Esophagus muscularis mucosa (tissue), 4 donors: Measurements from ENCODE around the gene MFAP5. TPM values are rescaled to one million over a fixed set of nuclear protein-coding genes. Genes with fewer than 3 reads are reported as not detected.
"Not testable (repeated sequence)": the region's sequence is repeated elsewhere in the genome, so short reads cannot be mapped to it uniquely, and the experiment has no call there.

ENCODE experiments used
- DNase-seq: peaks from one replicate; pipeline ENCODE4 v3.0.0-alpha.2; 2017; ENCODE audit errors: extremely low spot score
- H3K27ac ChIP-seq, 4 donors: fragments of 200-600 bp; sonication (generic); replicated peaks in 1 of 4; 1 replicate in 3 of 4; 2 replicates in 1 of 4; pipeline ENCODE4 v1.5.1; 2016 to 2019; ENCODE audit warnings: mild to moderate bottlenecking in 1 of 4
- H3K27me3 ChIP-seq, 4 donors: fragments of 200-600 bp; sonication (generic); one replicate each; pipeline versions ENCODE4 v1.5.1 to v1.6.0; 2016 to 2019
- H3K36me3 ChIP-seq, 4 donors: fragments of 200-600 bp; sonication (generic); one replicate each; pipeline ENCODE4 v1.5.1; 2016 to 2019
- H3K4me1 ChIP-seq, 4 donors: fragments of 200-600 bp; sonication (generic); one replicate each; pipeline ENCODE4 v1.5.1; 2016 to 2019
- H3K4me3 ChIP-seq, 4 donors: fragments of 200-600 bp; sonication (generic); 1 replicate in 2 of 4; 2 replicates in 2 of 4; pipeline ENCODE4 v1.5.1; 2016 to 2019; ENCODE audit warnings: mild to moderate bottlenecking in 4 of 4, moderate library complexity in 1 of 4
- H3K9me3 ChIP-seq, 4 donors: fragments of 200-600 bp; sonication (generic); 1 replicate in 3 of 4; 2 replicates in 1 of 4; pipeline ENCODE4 v1.5.1; 2016 to 2019
- CTCF ChIP-seq, 3 experiments: fragments of 200-600 bp in 2 of 3; fragments of 450-650 bp in 1 of 3; sonication (generic) in 2 of 3; IDR thresholded peaks; one replicate each; pipeline ENCODE4 v1.5.1; 2017 to 2019; ENCODE audit warnings: antibody characterized with exemption in 3 of 3, mild to moderate bottlenecking in 2 of 3, moderate library complexity in 1 of 3
- EP300 ChIP-seq: sonication (generic); formaldehyde crosslinking; IDR thresholded peaks from one replicate; pipeline ENCODE4 v1.6.1; 2017; ENCODE audit warnings: antibody characterized with exemption
- POLR2A ChIP-seq: fragments of 450-650 bp; IDR thresholded peaks from one replicate; pipeline ENCODE4 v1.6.1; 2017; ENCODE audit warnings: antibody characterized with exemption, moderate library complexity, mild to moderate bottlenecking, low read depth
- POLR2AphosphoS5 ChIP-seq, 2 donors: sonication (generic); formaldehyde crosslinking; IDR thresholded peaks; one replicate each; pipeline ENCODE4 v1.6.1; 2017; ENCODE audit warnings: antibody characterized with exemption in 2 of 2
- whole genome bisulfite sequencing: methylation state at CpG from one replicate; pipeline ENCODE4 v1.1.5; 2018; 5-methylcytosine and 5-hydroxymethylcytosine counted together
- intact Hi-C: fragments of 100-400 bp; cut with DNase I; formaldehyde crosslinking; loops from one replicate; pipeline ENCODE4 v1.15.1; 2023
- total RNA-seq, 4 donors: library from RNA; depleted of rRNA; stranded (reverse); fragments of >200 nt; gene quantifications; one replicate each; pipeline versions ENCODE4 v1.1.0 to v1.2.1, GENCODE V29; 2016

The MFAP5 gene
- total RNA-seq, 4 donors from 2014 or later = 94.7 to 252 (median 177) TPM

DNA sequence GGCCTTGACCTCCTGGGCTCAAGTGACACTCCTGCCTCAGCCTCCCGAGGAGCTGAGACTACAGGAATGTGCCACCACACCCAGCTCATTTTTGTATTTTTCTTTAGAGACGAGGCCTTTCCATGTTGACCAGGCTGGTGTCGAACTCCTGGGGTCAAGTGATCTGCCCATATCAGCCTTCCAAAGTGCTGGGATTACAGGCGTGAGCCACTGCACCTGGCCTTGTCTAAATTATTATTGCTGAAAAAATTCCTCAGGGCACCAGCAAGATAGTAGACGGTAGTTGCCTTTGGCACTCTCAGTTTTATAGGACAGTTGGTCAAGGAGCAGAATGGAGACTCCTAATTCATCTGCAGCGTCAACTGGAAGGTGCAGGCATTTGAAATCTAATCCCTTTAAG is 47.4 kb downstream of the MFAP5 start:
- 68% methylated on average over 6 of the region's 6 CpGs for WGBS
- H3K4me1 ChIP-seq = no peaks in the 10 kb centered on the region
- no peaks in the 10 kb centered on the region for H3K9me3 ChIP-seq
- no peak overlapping the region for H3K27ac ChIP-seq
- H3K27me3 ChIP-seq = no peaks in the 10 kb centered on the region
- no peaks in the 10 kb centered on the region for H3K36me3 ChIP-seq
- TF ChIP-seq POLR2A (no peak), POLR2AphosphoS5 (IDR thresholded peaks at IDR 0.05) (no peak), CTCF (IDR thresholded peaks at IDR 0.05) (no peak), EP300 (no peak)
- H3K4me3 ChIP-seq = no peak overlapping the region
- intact Hi-C loops = no loop called here
- no peak for DNase-seq

DNA sequence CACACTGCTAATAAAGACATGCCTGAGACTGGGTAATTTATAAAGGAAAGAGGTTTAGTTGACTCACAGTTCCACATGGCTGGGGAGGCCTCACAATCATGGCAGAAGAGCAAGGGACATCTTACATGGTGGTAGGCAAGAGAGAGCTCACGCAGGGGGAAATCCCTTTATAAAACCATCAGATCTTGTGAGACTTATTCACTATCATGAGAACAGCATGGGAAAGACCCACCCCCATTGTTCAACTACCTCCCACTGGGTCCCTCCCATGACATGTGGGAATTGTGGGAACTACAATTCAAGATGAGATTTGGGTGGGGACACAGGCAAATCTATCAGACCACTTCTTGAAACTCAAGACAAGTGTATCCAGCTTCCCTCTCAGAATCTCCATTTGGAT is 48.7 kb downstream of the MFAP5 start:
- H3K4me1 ChIP-seq, H3K27ac ChIP-seq, H3K36me3 ChIP-seq, intact Hi-C loops, H3K27me3 ChIP-seq, DNase-seq, H3K9me3 ChIP-seq, H3K4me3 ChIP-seq: not testable (repeated sequence)
- 100% methylated on average over 1 of the region's 1 CpG for WGBS

GRCh38 chr12:8612629-8613028 is 50.0 kb downstream of the MFAP5 start, which contains the start of gene AICDA:
Gene AICDA, minus strand, starts transcription at chr12:8612859. Its CDS starts 92 bp downstream, at chr12:8612767.
- no peak within 1 kb of the TSS for H3K27ac ChIP-seq
- H3K27me3 ChIP-seq = no peaks in the 10 kb centered on the region
- intact Hi-C loops = no loop called here
- 51% methylated on average over 2 of the region's 2 CpGs for WGBS
- H3K36me3 ChIP-seq = no peaks in the 10 kb centered on the region
- no peak within 1 kb of the TSS for H3K4me3 ChIP-seq
- H3K9me3 ChIP-seq = no peaks in the 10 kb centered on the region
- DNase-seq = no peak
- peaks cover 0 to 7% (median 0%) of the 10 kb centered on the region in 4 donors for H3K4me1 ChIP-seq
- no peak for TF ChIP-seq EP300
- TF ChIP-seq POLR2A = no peak
- TF ChIP-seq POLR2AphosphoS5 (IDR thresholded peaks at IDR 0.05) = no peak
- no peak for TF ChIP-seq CTCF (IDR thresholded peaks at IDR 0.05)

DNA sequence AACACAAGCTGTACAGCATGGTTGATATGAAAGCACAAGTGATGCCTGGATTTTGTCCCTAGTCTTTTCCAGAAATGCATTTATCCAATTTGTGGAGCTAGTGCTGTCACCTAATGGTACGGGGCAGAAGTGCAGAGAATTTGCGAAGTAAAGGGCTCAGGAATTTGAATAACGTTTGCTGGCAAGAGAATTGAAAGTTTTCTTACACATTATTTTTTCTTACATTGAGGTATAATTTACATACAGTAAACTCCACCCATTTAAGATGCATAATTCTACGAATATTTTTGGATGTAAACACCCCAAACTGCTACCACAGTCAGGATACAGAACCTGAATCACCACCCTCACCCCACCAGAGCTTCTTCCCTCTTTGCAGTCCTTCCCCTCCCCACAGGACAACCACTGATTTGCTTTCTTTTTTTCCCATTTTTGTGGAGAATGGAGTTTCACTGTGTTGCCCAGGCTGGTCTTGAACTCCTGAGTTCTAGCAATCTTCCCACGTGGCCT is 53.5 kb downstream of the MFAP5 start:
- no peaks in the 10 kb centered on the region for H3K36me3 ChIP-seq
- no peak overlapping the region for H3K27ac ChIP-seq
- H3K27me3 ChIP-seq = peaks cover 0 to 8% (median 0%) of the 10 kb centered on the region in 4 donors
- H3K4me3 ChIP-seq = no peak overlapping the region
- intact Hi-C loops = no loop called here
- H3K9me3 ChIP-seq = no peaks in the 10 kb centered on the region
- H3K4me1 ChIP-seq = peaks cover 0 to 7% (median 0%) of the 10 kb centered on the region in 4 donors
- 15% methylated on average over 5 of the region's 5 CpGs for WGBS
- no peak for TF ChIP-seq EP300
- TF ChIP-seq CTCF (IDR thresholded peaks at IDR 0.05) = peak in 2 of 3 experiments; percentile 49 to 65
- no peak for TF ChIP-seq POLR2AphosphoS5 (IDR thresholded peaks at IDR 0.05)
- TF ChIP-seq POLR2A = no peak
- no peak for DNase-seq

- intact Hi-C loops = no loop called here
- 88% methylated on average over 6 of the region's 6 CpGs for WGBS
Observed at GRCh38 chr12:8606890-8607289, 55.7 kb downstream of the MFAP5 start.

More at GRCh38 chr12:8606890-8607289, 55.7 kb downstream of the MFAP5 start:
- H3K27me3 ChIP-seq = peaks cover 0 to 12% (median 0%) of the 10 kb centered on the region in 4 donors
- TF ChIP-seq CTCF (IDR thresholded peaks at IDR 0.05) (no peak), POLR2A (no peak), EP300 (no peak), POLR2AphosphoS5 (IDR thresholded peaks at IDR 0.05) (no peak)
- no peak overlapping the region for H3K4me3 ChIP-seq
- H3K9me3 ChIP-seq = no peaks in the 10 kb centered on the region
- no peaks in the 10 kb centered on the region for H3K36me3 ChIP-seq
- peaks cover 0 to 7% (median 0%) of the 10 kb centered on the region in 4 donors for H3K4me1 ChIP-seq
- no peak for DNase-seq
- no peak overlapping the region for H3K27ac ChIP-seq
